ENCODE results near the gene HEBP2.

- TF ChIP-seq, protein P1, sequence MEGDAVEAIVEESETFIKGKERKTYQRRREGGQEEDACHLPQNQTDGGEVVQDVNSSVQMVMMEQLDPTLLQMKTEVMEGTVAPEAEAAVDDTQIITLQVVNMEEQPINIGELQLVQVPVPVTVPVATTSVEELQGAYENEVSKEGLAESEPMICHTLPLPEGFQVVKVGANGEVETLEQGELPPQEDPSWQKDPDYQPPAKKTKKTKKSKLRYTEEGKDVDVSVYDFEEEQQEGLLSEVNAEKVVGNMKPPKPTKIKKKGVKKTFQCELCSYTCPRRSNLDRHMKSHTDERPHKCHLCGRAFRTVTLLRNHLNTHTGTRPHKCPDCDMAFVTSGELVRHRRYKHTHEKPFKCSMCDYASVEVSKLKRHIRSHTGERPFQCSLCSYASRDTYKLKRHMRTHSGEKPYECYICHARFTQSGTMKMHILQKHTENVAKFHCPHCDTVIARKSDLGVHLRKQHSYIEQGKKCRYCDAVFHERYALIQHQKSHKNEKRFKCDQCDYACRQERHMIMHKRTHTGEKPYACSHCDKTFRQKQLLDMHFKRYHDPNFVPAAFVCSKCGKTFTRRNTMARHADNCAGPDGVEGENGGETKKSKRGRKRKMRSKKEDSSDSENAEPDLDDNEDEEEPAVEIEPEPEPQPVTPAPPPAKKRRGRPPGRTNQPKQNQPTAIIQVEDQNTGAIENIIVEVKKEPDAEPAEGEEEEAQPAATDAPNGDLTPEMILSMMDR (IDR thresholded peaks at IDR 0.05; ENCODE audit: low read depth, low read length): no peak
- no peak for TF ChIP-seq EZH2phosphoT487 (IDR thresholded peaks at IDR 0.05; ENCODE audit: low read depth)
These were observed 29.2 kb upstream of the HEBP2 start for GRCh38 chr6:138374815-138375214.

All from OCI-LY3 (cell line).